ENCODE measurements around the gene MINAR2.

DNA sequence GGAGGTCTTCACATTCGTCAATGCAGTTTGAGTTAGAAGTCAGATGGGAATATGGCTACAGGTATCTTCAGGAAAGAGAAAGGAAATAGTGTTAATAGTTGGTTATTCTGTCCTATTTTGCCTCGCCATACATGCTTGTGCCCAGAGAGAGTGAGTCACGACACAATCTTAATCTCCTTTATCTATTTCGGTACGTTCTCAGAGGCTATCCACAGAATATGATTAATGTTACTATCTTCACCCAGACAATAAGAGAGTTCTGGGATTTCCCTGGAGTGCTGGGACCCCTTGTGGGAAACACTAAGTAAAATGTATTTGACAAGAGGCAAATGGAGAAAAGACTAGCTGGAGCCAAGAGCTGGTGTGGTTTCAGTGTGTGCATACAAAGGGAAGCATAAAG lies 25.5 kb downstream of the MINAR2 start:
- TF ChIP-seq POLR2A (IDR thresholded peaks at IDR 0.05) (no peak), CTCF (IDR thresholded peaks at IDR 0.05) (no peak)
